Measurements from ENCODE around the gene PSPN. TPM values are rescaled to one million over a fixed set of nuclear protein-coding genes. Genes with fewer than 3 reads are reported as not detected.

Gene PSPN
- total and polyA plus RNA-seq, 2 donors (not counting 1 experiment from before 2014, with no cell fraction given), result 1.1 to 3.0 TPM

- Histone ChIP-seq H3K4me1 (ENCODE audit: control insufficient read depth in 2 of 2, insufficient read depth in 2 of 2, low read length in 2 of 2) (peaks cover 15 to 16% of the 10 kb centered on the region in 2 donors), H4K20me1 (ENCODE audit: control insufficient read depth, insufficient read depth, low read length, poor library complexity, severe bottlenecking) (no peaks in the 10 kb centered on the region), H3K4me3 (ENCODE audit: control extremely low read depth in 1 of 5, extremely low read depth in 1 of 5, insufficient read depth in 1 of 5, low read depth in 2 of 5, low read length in 4 of 5) (peak within 1 kb of the TSS; percentile 70 to 91 (median 83)), H3K4me2 (replicated peaks; ENCODE audit: low read depth, low read length, poor library complexity, severe bottlenecking) (peak within 1 kb of the TSS; percentile 91), H3K9me3 (ENCODE audit: control extremely low read depth in 1 of 3, control insufficient read depth in 2 of 3, insufficient read depth in 1 of 3, low read length in 2 of 3) (no peaks in the 10 kb centered on the region), H2AFZ (ENCODE audit: insufficient read depth, low read depth, low read length, poor library complexity, severe bottlenecking) (peak within 1 kb of the TSS; percentile 84), H3K27me3 (replicated peaks in 1 of 4; ENCODE audit: control extremely low read depth in 1 of 4, control insufficient read depth in 3 of 4, insufficient read depth in 4 of 4, low read length in 3 of 4) (no peaks in the 10 kb centered on the region), H3K27ac (ENCODE audit: low read length in 2 of 2) (peak within 1 kb of the TSS; percentile 73 to 95), H3K36me3 (replicated peaks in 1 of 2; ENCODE audit: control extremely low read depth in 1 of 2, control insufficient read depth in 1 of 2, extremely low read depth in 1 of 2, insufficient read depth in 2 of 2, low read length in 1 of 2) (peaks cover 3 to 13% of the 10 kb centered on the region in 2 experiments), H3K9ac (ENCODE audit: low read length) (peak within 1 kb of the TSS; percentile 92), H3K79me2 (ENCODE audit: control insufficient read depth, insufficient read depth, low read length) (peaks cover 18% of the 10 kb centered on the region)
- POLR2A ChIA-PET, result interaction anchor here (0.6 to 2.7 kb wide), 4 partner anchors 17 to 1224 kb away, joined by 3 to 15 read pairs (median 10); partner anchors contain the start of genes ALKBH7 and KHSRP
- WGBS (ENCODE audit: insufficient coverage), result under 1% methylated on average over 62 of the region's 69 CpGs
- intact Hi-C loops (cut with micrococcal nuclease), result loop anchor here (1.0 kb wide), 5 partner anchors 20 to 194 kb away; partner anchors contain the start of gene CLPP
- Mint-ChIP-seq H3K27me3 (no peaks in the 10 kb centered on the region), H3K4me3 (peak within 1 kb of the TSS; percentile 95), H3K9me3 (ENCODE audit: insufficient read depth) (no peaks in the 10 kb centered on the region), H3K27ac (peak within 1 kb of the TSS; percentile 97), H3K4me1 (peaks cover 26% of the 10 kb centered on the region)
- peak; percentile 82 for ATAC-seq (ENCODE audit: low read depth)
- DNase-seq, result peak; percentile 98
- CTCF ChIA-PET, result interaction anchor here (0.6 to 1.4 kb wide), 3 partner anchors 21 to 123 kb away, joined by 3 to 5 read pairs (median 3); partner anchors contain the start of genes ALKBH7 and CLPP
- TF ChIP-seq CTCF (IDR thresholded peaks at IDR 0.05) (no peak), EZH2 (IDR thresholded peaks at IDR 0.05; ENCODE audit: borderline replicate concordance, insufficient read depth, low read depth, low read length, poor library complexity, severe bottlenecking) (no peak)
These were observed 17.6 kb upstream of the PSPN start, which contains the start of gene GTF2F1 for GRCh38 chr19:6393074-6393982. Gene GTF2F1 (minus strand): TSS chr19:6393164. CDS start chr19:6392995, 169 bp downstream.

All from B cell (primary cell).